NCI-H345 treated with DMSO at 0.1 percent for 48 hours (cell line): ENCODE results near the gene MAGI3.
"Not testable (repeated sequence)": the region's sequence is repeated elsewhere in the genome, so short reads cannot be mapped to it uniquely, and the experiment has no call there.

Source experiments
- DNase-seq: peaks from one replicate; lab custom pipeline; 2025; ENCODE audit not compliant: unreplicated experiment; lab: John Stamatoyannopoulos, UW

MAGI3 gene

GRCh38 chr1:113396585-113396984 lies 6.3 kb downstream of the MAGI3 start:
- no peak for DNase-seq

GRCh38 chr1:113399062-113399583 lies 8.8 kb downstream of the MAGI3 start:
- DNase-seq = no peak

GRCh38 chr1:113401067-113401466 lies 10.8 kb downstream of the MAGI3 start:
- DNase-seq = no peak

GRCh38 chr1:113401728-113402127 lies 11.4 kb downstream of the MAGI3 start:
- DNase-seq = no peak

GRCh38 chr1:113403065-113403464 lies 12.8 kb downstream of the MAGI3 start:
- no peak for DNase-seq

GRCh38 chr1:113405573-113405972 lies 15.3 kb downstream of the MAGI3 start:
- DNase-seq = no peak

- DNase-seq = not testable (repeated sequence)
Measured at GRCh38 chr1:113406149-113406548, 15.8 kb downstream of the MAGI3 start.

- no peak for DNase-seq
Measured at GRCh38 chr1:113409363-113409762, 19.0 kb downstream of the MAGI3 start.

GRCh38 chr1:113412020-113412419 lies 21.7 kb downstream of the MAGI3 start:
- not testable (repeated sequence) for DNase-seq

- peak; percentile 9 for DNase-seq
Measured at GRCh38 chr1:113415310-113416070, 25.2 kb downstream of the MAGI3 start.

- DNase-seq = not testable (repeated sequence)
Measured at GRCh38 chr1:113416071-113416470, 25.8 kb downstream of the MAGI3 start.

- no peak for DNase-seq
Measured at GRCh38 chr1:113416496-113416895, 26.2 kb downstream of the MAGI3 start.

GRCh38 chr1:113422315-113423068 lies 32.2 kb downstream of the MAGI3 start:
- no peak for DNase-seq

- no peak for DNase-seq
Measured at GRCh38 chr1:113423826-113424225, 33.5 kb downstream of the MAGI3 start.

- DNase-seq = no peak
Measured at GRCh38 chr1:113429461-113430153, 39.3 kb downstream of the MAGI3 start.

GRCh38 chr1:113433184-113433583 lies 42.9 kb downstream of the MAGI3 start:
- DNase-seq = no peak

GRCh38 chr1:113434081-113434873 lies 44.0 kb downstream of the MAGI3 start:
- DNase-seq = no peak

- no peak for DNase-seq
Measured at GRCh38 chr1:113434874-113435175, 44.5 kb downstream of the MAGI3 start.

GRCh38 chr1:113437554-113438341 lies 47.4 kb downstream of the MAGI3 start:
- no peak for DNase-seq
